GM18951 (cell line): ENCODE measurements around the gene GCK.
"Not testable (repeated sequence)": the region's sequence is repeated elsewhere in the genome, so short reads cannot be mapped to it uniquely, and the experiment has no call there.

Experiments used
- POLR2A ChIP-seq: IDR thresholded peaks from 4 replicates; pipeline ENCODE4 v1.6.1; 2011; ENCODE audit warnings: mild to moderate bottlenecking; ENCODE audit not compliant: insufficient read length, insufficient read depth; ENCODE audit errors: extremely low read depth
- in situ Hi-C: fragments of 300-500 bp; cut with MboI; formaldehyde crosslinking; loops from one replicate; pipeline ENCODE4 v1.12.0; 2022; ENCODE audit warnings: low sequenced_read_pairs, mixed read lengths, inconsistent platforms; ENCODE audit not compliant: unreplicated experiment

Gene GCK

GRCh38 chr7:44176486-44176885 is 12.8 kb downstream of the GCK start:
- no peak for TF ChIP-seq POLR2A
- in situ Hi-C loops: no loop called here

- no peak for TF ChIP-seq POLR2A
- in situ Hi-C loops: no loop called here
Measured at GRCh38 chr7:44175730-44176129, 13.5 kb downstream of the GCK start.

GRCh38 chr7:44174694-44174948 is 14.6 kb downstream of the GCK start:
- in situ Hi-C loops: not testable (repeated sequence)

GRCh38 chr7:44173911-44174693 is 15.1 kb downstream of the GCK start:
- in situ Hi-C loops: no loop called here
- TF ChIP-seq POLR2A: no peak

- no peak for TF ChIP-seq POLR2A
- in situ Hi-C loops: no loop called here
Measured at GRCh38 chr7:44172803-44173424, 16.3 kb downstream of the GCK start.

GRCh38 chr7:44172352-44172751 is 16.9 kb downstream of the GCK start:
- no peak for TF ChIP-seq POLR2A
- in situ Hi-C loops: no loop called here

- in situ Hi-C loops: not testable (repeated sequence)
Measured at GRCh38 chr7:44171901-44172300, 17.3 kb downstream of the GCK start.

- TF ChIP-seq POLR2A: no peak
- in situ Hi-C loops: no loop called here
Measured at GRCh38 chr7:44167920-44168319, 21.3 kb downstream of the GCK start.

- in situ Hi-C loops: no loop called here
- no peak for TF ChIP-seq POLR2A
Measured at GRCh38 chr7:44163591-44163990, 25.6 kb downstream of the GCK start.

GRCh38 chr7:44162785-44163395 is 26.3 kb downstream of the GCK start:
- in situ Hi-C loops: no loop called here
- no peak for TF ChIP-seq POLR2A

- in situ Hi-C loops: no loop called here
- no peak for TF ChIP-seq POLR2A
Measured at GRCh38 chr7:44162179-44162578, 27.1 kb downstream of the GCK start.

GRCh38 chr7:44161371-44161770 is 27.9 kb downstream of the GCK start:
- in situ Hi-C loops: no loop called here
- TF ChIP-seq POLR2A: no peak

- TF ChIP-seq POLR2A: no peak
- in situ Hi-C loops: no loop called here
Measured at GRCh38 chr7:44159824-44160630, 29.2 kb downstream of the GCK start.
